D721Med (cell line): Measurements from ENCODE around the gene CCNA2.

ENCODE experiments used
- DNase-seq: peaks from one replicate; pipeline ENCODE4 v3.0.0; 2011; ENCODE audit warnings: low spot score; ENCODE audit not compliant: insufficient read length
- FAIRE-seq: peaks from 2 replicates; lab custom pipeline; 2011; peaks lifted over from hg19 to GRCh38; lab: Jason Lieb, UNC
- TF ChIP-seq, protein P1 (sequence below): IDR thresholded peaks from 2 replicates; pipeline ENCODE4 v1.5.1; 2012; ENCODE audit warnings: mild to moderate bottlenecking, control low read depth; ENCODE audit not compliant: insufficient read depth; ENCODE audit errors: missing control alignments

Gene CCNA2

DNA sequence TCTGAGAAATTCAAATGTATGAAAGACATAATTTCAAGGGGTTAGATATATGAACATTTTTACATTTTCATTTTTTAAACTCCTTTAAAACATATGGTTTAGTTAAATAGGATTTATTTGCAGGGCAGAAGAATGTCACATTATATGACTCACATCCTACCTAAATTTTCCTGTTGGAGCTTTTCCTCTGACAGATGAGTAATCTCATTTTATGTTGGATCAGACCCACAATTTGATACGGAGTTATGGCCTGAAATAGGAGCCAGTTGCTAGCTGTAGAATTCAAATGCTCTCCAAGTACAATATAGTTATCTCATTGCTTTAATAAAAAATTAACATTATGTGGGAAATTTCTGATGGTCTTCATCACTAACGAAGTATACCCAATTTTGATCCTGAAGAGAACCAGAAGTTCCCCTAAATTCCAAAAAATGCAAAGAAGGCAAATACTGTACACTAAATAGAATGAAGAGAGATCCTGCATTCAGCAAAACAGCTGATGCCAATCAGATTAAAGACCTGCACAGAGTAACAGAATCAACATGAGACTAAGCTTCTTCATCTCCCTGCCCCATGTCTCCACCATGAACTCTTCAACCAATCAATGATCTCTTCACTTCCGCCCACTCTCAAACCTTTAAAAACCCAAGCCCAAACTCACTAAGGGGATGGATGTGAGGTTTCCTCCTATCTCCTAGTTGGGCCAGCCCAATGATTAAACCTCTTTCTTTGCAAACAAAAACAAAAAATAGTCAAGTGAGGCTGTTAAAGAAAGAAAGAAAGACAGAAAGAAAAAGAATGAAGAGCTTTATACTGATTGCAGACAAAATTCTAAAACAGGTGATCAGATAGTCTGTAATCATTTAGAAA, 33.5 kb downstream of the CCNA2 start:
- TF ChIP-seq, protein P1, sequence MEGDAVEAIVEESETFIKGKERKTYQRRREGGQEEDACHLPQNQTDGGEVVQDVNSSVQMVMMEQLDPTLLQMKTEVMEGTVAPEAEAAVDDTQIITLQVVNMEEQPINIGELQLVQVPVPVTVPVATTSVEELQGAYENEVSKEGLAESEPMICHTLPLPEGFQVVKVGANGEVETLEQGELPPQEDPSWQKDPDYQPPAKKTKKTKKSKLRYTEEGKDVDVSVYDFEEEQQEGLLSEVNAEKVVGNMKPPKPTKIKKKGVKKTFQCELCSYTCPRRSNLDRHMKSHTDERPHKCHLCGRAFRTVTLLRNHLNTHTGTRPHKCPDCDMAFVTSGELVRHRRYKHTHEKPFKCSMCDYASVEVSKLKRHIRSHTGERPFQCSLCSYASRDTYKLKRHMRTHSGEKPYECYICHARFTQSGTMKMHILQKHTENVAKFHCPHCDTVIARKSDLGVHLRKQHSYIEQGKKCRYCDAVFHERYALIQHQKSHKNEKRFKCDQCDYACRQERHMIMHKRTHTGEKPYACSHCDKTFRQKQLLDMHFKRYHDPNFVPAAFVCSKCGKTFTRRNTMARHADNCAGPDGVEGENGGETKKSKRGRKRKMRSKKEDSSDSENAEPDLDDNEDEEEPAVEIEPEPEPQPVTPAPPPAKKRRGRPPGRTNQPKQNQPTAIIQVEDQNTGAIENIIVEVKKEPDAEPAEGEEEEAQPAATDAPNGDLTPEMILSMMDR = no peak
- no peak for DNase-seq
- no peak for FAIRE-seq

DNA sequence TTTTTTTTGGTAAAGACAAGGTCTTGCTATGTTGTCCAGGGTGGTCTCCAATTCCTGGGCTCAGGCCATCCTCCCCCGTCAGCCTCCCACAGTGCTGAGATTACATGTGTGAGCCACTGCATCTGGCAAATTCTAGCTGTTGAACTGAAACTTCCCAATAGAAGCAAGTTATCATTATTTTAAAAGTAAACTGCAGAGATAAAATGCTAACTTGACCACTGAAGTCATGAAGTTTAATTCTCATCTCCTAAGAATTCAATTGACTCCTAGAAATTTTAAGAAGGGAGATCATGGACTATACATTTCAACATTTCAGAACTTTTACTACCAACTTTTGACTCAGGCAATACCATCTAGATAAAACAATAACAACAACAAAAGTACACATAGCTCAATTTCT, 34.2 kb downstream of the CCNA2 start:
- DNase-seq = no peak
- TF ChIP-seq, protein P1 = no peak
- no peak for FAIRE-seq

DNA sequence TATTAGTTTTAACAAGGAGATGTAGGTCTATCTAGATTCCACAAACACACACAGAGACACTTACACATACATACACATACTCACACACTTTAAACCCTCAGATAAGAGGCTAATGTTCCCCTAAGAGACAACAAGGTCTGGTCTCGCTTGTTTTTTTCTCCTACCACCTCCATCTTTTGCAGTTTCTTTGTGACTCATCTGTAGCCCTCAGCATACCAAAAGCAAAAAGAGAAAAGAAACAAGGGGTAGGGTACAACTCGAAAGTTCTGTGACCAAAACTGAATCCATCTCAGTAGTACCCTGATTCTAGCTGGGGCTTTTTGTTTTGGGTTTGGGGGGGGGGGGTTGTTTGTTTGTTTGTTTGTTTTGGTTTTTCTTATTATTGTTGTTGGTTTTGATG, 34.8 kb downstream of the CCNA2 start:
- TF ChIP-seq, protein P1 = no peak
- DNase-seq = no peak
- no peak for FAIRE-seq

DNA sequence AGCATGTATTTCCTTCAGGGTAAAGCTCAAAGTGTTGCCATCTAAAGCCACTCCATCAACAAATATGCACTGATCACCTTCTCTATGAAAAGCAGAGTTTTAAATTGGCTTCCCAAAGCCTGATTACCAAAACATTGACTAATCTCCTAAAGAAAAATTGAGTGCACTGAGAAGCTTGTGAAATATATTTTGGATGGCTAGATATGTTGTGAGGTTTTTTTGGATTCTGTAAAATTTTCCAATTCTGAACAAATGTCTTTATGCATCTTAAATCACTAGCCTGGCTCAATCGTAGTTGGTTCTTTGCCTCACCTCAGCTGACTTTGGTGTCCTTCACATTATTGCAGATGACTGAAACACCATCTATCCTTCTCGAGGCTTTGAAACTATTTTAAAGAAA, 37.5 kb downstream of the CCNA2 start:
- DNase-seq (no peak), FAIRE-seq (no peak)
- TF ChIP-seq, protein P1 = no peak

DNA sequence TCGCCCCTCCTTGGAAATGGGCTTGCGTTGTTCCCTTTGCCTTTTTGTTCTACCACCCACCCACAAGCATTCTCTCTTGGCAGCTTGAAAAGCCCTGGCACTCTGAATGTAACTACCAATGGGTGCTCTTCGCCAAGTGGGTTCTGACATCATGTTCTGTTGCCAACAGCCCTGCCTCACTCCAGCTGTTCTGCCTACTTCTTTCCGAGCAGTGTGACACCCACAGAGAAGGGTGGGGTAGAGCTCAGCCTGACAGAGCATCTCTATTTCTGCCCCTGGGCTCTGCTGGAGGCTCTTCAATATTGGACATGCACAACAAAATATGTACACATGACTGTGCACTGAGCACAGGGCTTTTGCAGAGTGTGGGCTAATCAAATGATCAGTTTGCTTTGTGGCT, 38.2 kb downstream of the CCNA2 start:
- DNase-seq (no peak), FAIRE-seq (no peak)
- TF ChIP-seq, protein P1 = no peak

DNA sequence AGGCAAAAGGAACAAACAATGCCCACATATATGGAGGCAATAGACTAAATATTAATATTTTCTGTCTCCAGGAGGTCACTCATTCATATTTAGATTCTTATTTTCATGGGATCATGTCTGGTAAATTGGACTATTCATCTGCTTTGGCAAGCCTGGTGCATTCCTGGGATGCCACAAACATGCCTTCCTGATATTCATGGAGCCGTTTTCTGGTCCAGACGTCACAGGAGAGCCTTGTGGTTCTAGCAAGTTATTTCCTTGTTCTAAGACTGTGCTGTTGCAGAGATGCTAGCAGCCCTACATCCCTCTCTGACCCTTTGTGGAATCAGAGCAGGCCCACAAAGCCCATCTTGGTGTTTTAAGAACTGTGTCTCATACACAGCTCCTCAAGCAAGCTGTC, 38.7 kb downstream of the CCNA2 start:
- FAIRE-seq = no peak
- no peak for DNase-seq
- TF ChIP-seq, protein P1 = no peak

DNA sequence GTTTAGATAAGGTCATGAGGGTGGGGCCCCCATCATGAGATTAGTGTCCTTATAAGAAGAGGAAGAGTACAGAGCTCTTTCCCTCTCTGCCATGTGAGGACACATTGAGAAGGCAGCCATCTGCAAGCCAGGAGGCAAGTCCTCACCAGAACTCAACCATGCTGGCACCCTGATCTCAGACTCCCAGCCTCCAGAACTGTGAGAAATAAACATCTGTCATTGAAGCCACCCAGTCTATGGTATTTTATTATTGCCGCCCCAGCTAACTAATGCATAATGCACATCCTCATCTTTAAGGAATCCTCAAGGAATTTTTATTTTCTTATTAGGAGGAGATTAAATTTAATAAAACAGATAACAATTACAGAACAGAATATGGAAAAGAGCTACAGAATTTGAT, 39.3 kb downstream of the CCNA2 start:
- FAIRE-seq = no peak
- TF ChIP-seq, protein P1 = no peak

More for the DNA sequence above, 39.3 kb downstream of the CCNA2 start:
- no peak for DNase-seq
